Subcutaneous adipose tissue (tissue), 4 donors: Measurements from ENCODE around the gene BIN1. TPM values are rescaled to one million over a fixed set of nuclear protein-coding genes. Genes with fewer than 3 reads are reported as not detected.

Experiments used
- CTCF ChIP-seq: fragments of 450-650 bp; IDR thresholded peaks from one replicate; pipeline ENCODE4 v1.5.1; 2016; ENCODE audit warnings: low read depth, mild to moderate bottlenecking, control low read depth, antibody characterized with exemption, moderate library complexity
- total RNA-seq, 4 donors: library from RNA; depleted of rRNA; stranded (reverse); fragments of >200 nt; gene quantifications; one replicate each; pipeline ENCODE4 v1.1.0, GENCODE V29; 2016

Gene BIN1
- total RNA-seq, 4 donors from 2014 or later, result 53.3 to 134 (median 55.4) TPM

DNA sequence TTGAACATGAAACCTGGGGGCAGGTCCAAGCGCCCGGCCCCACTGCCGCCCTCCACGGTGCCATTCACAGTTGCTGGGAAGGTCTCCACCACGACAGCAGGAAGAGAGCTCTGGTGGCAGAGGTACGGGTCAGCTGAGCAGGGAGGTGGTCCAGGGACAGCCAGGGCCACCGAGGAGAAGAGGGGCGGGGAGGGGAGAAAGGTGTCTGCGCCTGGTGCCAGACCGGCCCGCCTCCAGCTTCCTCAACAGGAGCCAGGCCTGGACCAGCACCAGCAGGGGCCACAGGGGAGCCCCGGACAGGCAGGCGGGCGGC lies 56.2 kb downstream of the BIN1 start:
- no peak for TF ChIP-seq CTCF

- TF ChIP-seq CTCF, result no peak
Measured at GRCh38 chr2:127049927-127050802, 56.8 kb downstream of the BIN1 start.

DNA sequence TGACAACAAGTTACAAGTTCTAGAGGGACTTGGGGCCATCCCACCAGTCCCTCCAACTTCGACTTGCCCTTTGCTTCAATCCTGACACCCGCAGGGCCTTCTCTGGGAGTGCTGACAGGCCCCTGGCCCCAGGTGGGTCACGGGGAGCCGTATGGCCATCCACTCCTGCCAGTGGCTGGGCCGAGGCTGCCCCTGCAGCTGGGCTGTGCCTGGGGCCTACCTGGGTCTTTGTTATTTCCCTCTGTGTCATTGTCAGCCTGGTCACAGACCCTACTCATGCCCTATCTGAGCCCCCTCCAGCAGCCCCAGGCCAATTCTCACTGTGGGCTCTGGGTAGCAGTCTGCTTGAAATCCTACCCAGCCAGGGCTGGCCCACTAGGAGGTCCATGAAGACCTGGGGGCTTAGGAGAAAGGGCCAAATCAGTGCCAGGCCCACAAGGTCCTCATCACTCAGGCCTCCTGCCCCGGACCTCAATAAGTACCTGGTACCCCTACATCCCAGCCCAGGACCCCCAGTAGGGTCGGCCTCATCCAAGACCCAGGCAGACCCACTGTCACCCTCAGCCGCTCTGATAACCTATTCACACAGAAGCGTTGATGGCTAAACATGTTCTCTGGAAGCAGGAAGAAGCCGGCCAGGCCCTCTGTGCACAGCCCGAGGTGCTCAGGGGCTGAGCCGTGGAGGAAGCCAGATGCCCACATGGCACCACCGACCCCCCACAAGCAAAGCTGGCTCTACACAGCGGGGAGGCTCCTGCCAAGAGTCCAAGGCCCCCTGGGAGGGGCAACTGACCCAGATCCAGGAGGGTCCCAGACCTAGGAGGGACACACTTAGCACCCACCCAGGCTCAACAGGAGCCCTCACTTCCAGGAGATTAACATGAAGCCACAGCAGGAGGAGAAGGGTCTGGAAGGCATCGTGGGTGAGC lies 57.7 kb downstream of the BIN1 start:
- no peak for TF ChIP-seq CTCF

DNA sequence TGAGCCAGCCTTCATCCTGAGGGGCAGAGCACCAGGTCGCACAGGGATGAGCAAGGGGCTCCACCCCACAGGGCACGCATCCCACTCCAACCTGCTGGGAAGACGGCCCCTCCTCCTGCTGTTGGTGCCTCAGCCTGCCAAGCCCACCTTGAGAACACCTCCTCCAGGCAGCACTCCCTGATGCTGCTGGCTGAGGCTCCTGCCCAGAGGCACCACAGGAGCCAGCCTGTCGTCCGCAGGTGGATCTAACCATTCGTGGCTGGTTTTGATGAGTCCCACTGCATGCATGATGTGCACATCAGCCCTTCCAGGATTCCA lies 58.4 kb downstream of the BIN1 start:
- TF ChIP-seq CTCF, result no peak

GRCh38 chr2:127047716-127048617 lies 59.0 kb downstream of the BIN1 start:
- TF ChIP-seq CTCF, result no peak

- TF ChIP-seq CTCF, result no peak
Measured at GRCh38 chr2:127047054-127047453, 59.9 kb downstream of the BIN1 start.
